Astrocyte (in vitro differentiated cells and primary cell): Measurements from ENCODE around the gene SH3BP4. TPM values are rescaled to one million over a fixed set of nuclear protein-coding genes. Genes with fewer than 3 reads are reported as not detected.

ENCODE experiments used
- DNase-seq: peaks from one replicate; pipeline ENCODE4 v3.0.0-alpha.2; 2010; ENCODE audit warnings: low read depth
- FAIRE-seq: peaks from 2 replicates; lab custom pipeline; 2011; peaks lifted over from hg19 to GRCh38; lab: Jason Lieb, UNC
- H2AFZ ChIP-seq: 2 replicates; pipeline ENCODE4 v1.6.0; 2012; ENCODE audit warnings: low read depth, low read length, inconsistent platforms
- H3K27ac ChIP-seq: 2 replicates; pipeline ENCODE4 v1.5.1; 2011; ENCODE audit warnings: low read depth, low read length, inconsistent platforms
- H3K27me3 ChIP-seq: 2 replicates; pipeline ENCODE4 v1.6.0; 2011; ENCODE audit warnings: low read length, inconsistent platforms; ENCODE audit not compliant: insufficient read depth
- H3K36me3 ChIP-seq: 2 replicates; pipeline ENCODE4 v1.5.1; 2011; ENCODE audit warnings: low read length, inconsistent platforms; ENCODE audit not compliant: insufficient read depth
- H3K4me1 ChIP-seq: 2 replicates; pipeline ENCODE4 v1.5.1; 2011; ENCODE audit warnings: low read length, inconsistent platforms; ENCODE audit not compliant: insufficient read depth
- H3K4me2 ChIP-seq: 2 replicates; pipeline ENCODE4 v1.6.0; 2012; ENCODE audit warnings: low read length, inconsistent platforms
- H3K4me3 ChIP-seq: 2 replicates; pipeline ENCODE4 v1.5.1; 2011; ENCODE audit warnings: low read depth, mild to moderate bottlenecking, low read length, inconsistent platforms; ENCODE audit not compliant: insufficient read depth
- H3K79me2 ChIP-seq: 2 replicates; pipeline ENCODE4 v1.6.0; 2012; ENCODE audit warnings: mild to moderate bottlenecking, low read length, inconsistent platforms; ENCODE audit not compliant: insufficient read depth
- H3K9ac ChIP-seq: 2 replicates; pipeline ENCODE4 v1.6.0; 2012; ENCODE audit warnings: mild to moderate bottlenecking, low read length, inconsistent platforms
- H3K9me3 ChIP-seq: 2 replicates; pipeline ENCODE4 v1.5.1; 2012; ENCODE audit warnings: low read depth, mild to moderate bottlenecking, low read length, inconsistent platforms; ENCODE audit not compliant: insufficient read depth
- H4K20me1 ChIP-seq: 2 replicates; pipeline ENCODE4 v1.6.0; 2012; ENCODE audit warnings: low read length, inconsistent platforms; ENCODE audit not compliant: insufficient read depth
- H3K27ac Mint-ChIP-seq: one replicate; pipeline ENCODE4 v1.8.0; 2021; ENCODE audit warnings: mild to moderate bottlenecking, mixed read lengths; ENCODE audit not compliant: unreplicated experiment
- H3K27me3 Mint-ChIP-seq: one replicate; pipeline ENCODE4 v1.8.0; 2021; ENCODE audit warnings: low read depth, mixed read lengths; ENCODE audit not compliant: unreplicated experiment
- H3K36me3 Mint-ChIP-seq: one replicate; pipeline ENCODE4 v1.8.0; 2021; ENCODE audit warnings: low read depth, mixed read lengths; ENCODE audit not compliant: unreplicated experiment
- H3K4me1 Mint-ChIP-seq: one replicate; pipeline ENCODE4 v1.8.0; 2021; ENCODE audit warnings: low read depth, mixed read lengths; ENCODE audit not compliant: unreplicated experiment
- H3K4me3 Mint-ChIP-seq: one replicate; pipeline ENCODE4 v1.8.0; 2021; ENCODE audit warnings: mild to moderate bottlenecking, moderate library complexity, mixed read lengths; ENCODE audit not compliant: unreplicated experiment
- H3K9me3 Mint-ChIP-seq: one replicate; pipeline ENCODE4 v1.8.0; 2021; ENCODE audit warnings: mild to moderate bottlenecking, mixed read lengths; ENCODE audit not compliant: unreplicated experiment
- EZH2 ChIP-seq: IDR thresholded peaks from 2 replicates; pipeline ENCODE4 v1.6.1; 2012; ENCODE audit warnings: mild to moderate bottlenecking, low read length, inconsistent platforms; ENCODE audit not compliant: insufficient read depth
- total RNA-seq: library from RNA; stranded (reverse); gene quantifications from 2 replicates; pipeline ENCODE4 v1.2.1, GENCODE V29; 2021
- TF ChIP-seq, protein P1 (sequence below): IDR thresholded peaks from 2 replicates; pipeline ENCODE4 v1.5.1; 2011; ENCODE audit warnings: low read depth, mild to moderate bottlenecking, inconsistent platforms, low read length, moderate library complexity; ENCODE audit not compliant: insufficient read depth

The SH3BP4 gene
- total RNA-seq, 1 donor from 2014 or later: 127 TPM

DNA sequence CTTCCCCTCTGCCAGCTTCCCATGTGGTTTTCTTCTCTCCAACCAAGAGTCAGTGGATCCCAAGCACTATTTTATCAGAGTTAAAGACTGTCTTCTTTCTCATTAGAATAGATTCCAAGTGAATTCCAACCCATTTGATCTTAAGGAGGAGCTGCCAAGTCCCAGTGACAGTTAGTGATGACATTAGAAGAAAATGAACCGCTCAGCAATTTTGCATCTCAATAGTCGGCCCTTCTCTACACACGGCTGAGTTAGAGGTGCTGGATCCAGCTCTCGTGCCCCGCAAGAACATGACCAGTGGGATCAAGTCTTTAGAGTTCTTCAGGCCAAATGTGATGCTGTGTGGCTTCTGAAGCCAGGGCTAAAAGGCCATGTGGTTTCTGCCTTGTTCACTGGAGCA is 132.6 kb downstream of the SH3BP4 start:
- Histone ChIP-seq H3K27ac (no peak overlapping the region), H3K79me2 (no peaks in the 10 kb centered on the region), H3K4me3 (no peak overlapping the region), H3K4me1 (peaks cover 8% of the 10 kb centered on the region), H3K36me3 (no peaks in the 10 kb centered on the region), H4K20me1 (no peaks in the 10 kb centered on the region), H3K9ac (no peak overlapping the region), H3K27me3 (no peaks in the 10 kb centered on the region), H2AFZ (no peak overlapping the region), H3K4me2 (no peak overlapping the region), H3K9me3 (no peaks in the 10 kb centered on the region)
- Mint-ChIP-seq H3K4me1 (no peaks in the 10 kb centered on the region), H3K27me3 (peaks cover 24% of the 10 kb centered on the region), H3K9me3 (peaks cover 6% of the 10 kb centered on the region), H3K27ac (no peak overlapping the region), H3K4me3 (no peak overlapping the region), H3K36me3 (peaks cover 2% of the 10 kb centered on the region)
- FAIRE-seq (no peak), DNase-seq (no peak)
- no peak for TF ChIP-seq EZH2
- TF ChIP-seq, protein P1, sequence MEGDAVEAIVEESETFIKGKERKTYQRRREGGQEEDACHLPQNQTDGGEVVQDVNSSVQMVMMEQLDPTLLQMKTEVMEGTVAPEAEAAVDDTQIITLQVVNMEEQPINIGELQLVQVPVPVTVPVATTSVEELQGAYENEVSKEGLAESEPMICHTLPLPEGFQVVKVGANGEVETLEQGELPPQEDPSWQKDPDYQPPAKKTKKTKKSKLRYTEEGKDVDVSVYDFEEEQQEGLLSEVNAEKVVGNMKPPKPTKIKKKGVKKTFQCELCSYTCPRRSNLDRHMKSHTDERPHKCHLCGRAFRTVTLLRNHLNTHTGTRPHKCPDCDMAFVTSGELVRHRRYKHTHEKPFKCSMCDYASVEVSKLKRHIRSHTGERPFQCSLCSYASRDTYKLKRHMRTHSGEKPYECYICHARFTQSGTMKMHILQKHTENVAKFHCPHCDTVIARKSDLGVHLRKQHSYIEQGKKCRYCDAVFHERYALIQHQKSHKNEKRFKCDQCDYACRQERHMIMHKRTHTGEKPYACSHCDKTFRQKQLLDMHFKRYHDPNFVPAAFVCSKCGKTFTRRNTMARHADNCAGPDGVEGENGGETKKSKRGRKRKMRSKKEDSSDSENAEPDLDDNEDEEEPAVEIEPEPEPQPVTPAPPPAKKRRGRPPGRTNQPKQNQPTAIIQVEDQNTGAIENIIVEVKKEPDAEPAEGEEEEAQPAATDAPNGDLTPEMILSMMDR: no peak

DNA sequence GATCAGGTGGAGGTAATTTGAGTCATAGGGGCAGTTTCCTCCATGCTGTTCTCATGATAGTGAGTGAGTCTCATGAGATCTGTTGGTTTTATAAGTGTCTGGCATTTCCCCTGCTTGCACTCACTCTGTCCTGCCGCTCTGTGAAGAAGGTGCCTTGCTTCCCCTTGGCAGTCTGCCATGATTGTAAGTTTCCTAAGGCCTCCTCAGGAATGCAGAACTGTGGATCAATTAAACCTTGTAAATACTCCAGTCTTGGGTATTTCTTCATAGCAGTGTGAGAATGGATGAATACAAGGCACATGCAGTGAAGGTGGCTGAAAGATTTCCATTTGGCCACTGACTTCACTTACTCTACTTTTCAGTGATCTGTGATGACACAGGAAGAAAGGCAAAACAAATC is 133.7 kb downstream of the SH3BP4 start:
- peaks cover 6% of the 10 kb centered on the region for H3K9me3 Mint-ChIP-seq
- H3K4me2 ChIP-seq: no peak overlapping the region
- no peak overlapping the region for H3K9ac ChIP-seq
- no peak overlapping the region for H3K4me3 ChIP-seq
- H3K4me1 ChIP-seq: peaks cover 8% of the 10 kb centered on the region
- TF ChIP-seq EZH2: no peak
- TF ChIP-seq, protein P1: no peak
- no peak overlapping the region for H3K27ac Mint-ChIP-seq
- H3K27me3 Mint-ChIP-seq: peaks cover 24% of the 10 kb centered on the region
- no peak overlapping the region for H3K4me3 Mint-ChIP-seq
- no peaks in the 10 kb centered on the region for H3K36me3 ChIP-seq
- DNase-seq (no peak), FAIRE-seq (no peak)
- no peaks in the 10 kb centered on the region for H3K27me3 ChIP-seq
- peaks cover 2% of the 10 kb centered on the region for H3K36me3 Mint-ChIP-seq
- no peaks in the 10 kb centered on the region for H4K20me1 ChIP-seq
- no peak overlapping the region for H3K27ac ChIP-seq
- H3K79me2 ChIP-seq: no peaks in the 10 kb centered on the region
- H3K4me1 Mint-ChIP-seq: no peaks in the 10 kb centered on the region
- no peaks in the 10 kb centered on the region for H3K9me3 ChIP-seq
- H2AFZ ChIP-seq: no peak overlapping the region

DNA sequence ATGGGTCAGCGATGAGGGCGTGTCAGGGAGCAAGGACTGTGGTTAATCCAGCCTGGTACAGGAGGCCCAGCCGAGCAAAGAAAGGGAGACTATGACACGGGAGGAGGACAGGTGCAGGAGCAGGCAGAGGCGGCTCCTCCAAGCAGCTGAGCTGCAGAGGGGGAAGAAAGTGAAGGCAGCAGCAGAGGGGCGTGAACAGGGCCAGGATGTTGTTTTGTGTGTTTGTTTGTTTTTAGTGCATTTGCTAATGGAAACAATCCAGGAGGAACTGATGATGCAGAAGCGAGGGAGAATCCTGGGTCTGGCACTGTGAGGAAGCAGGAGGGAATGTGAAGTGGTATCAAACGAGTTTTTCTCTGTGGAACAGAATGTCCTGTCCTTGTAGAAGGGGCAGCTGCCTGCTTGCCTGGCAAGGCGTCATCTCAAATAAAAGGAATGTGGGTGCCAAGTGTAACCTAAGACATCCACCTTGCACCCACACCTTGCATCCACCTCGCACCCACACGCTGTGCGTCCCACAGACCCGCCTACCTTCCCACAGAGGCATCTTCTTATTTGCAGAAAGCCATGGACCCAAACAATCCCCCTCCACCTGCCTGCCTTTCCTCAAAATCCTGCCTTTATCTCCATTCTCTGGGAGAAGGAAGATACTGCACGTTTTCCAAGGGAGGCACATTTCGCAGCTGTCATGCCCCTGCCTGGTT is 134.8 kb downstream of the SH3BP4 start:
- H4K20me1 ChIP-seq: no peaks in the 10 kb centered on the region
- H3K9me3 Mint-ChIP-seq: peaks cover 6% of the 10 kb centered on the region
- H3K79me2 ChIP-seq: no peaks in the 10 kb centered on the region
- no peaks in the 10 kb centered on the region for H3K27me3 ChIP-seq
- H3K4me1 ChIP-seq: peaks cover 8% of the 10 kb centered on the region
- FAIRE-seq: no peak
- TF ChIP-seq EZH2: no peak
- TF ChIP-seq, protein P1: no peak
- no peak overlapping the region for H3K27ac Mint-ChIP-seq
- H3K4me3 Mint-ChIP-seq: no peak overlapping the region
- no peak overlapping the region for H2AFZ ChIP-seq
- peaks cover 2% of the 10 kb centered on the region for H3K36me3 Mint-ChIP-seq
- DNase-seq: no peak
- H3K4me1 Mint-ChIP-seq: no peaks in the 10 kb centered on the region
- H3K9me3 ChIP-seq: no peaks in the 10 kb centered on the region
- H3K4me3 ChIP-seq: no peak overlapping the region
- H3K4me2 ChIP-seq: no peak overlapping the region
- peaks cover 24% of the 10 kb centered on the region for H3K27me3 Mint-ChIP-seq
- H3K27ac ChIP-seq: no peak overlapping the region
- H3K9ac ChIP-seq: no peak overlapping the region
- no peaks in the 10 kb centered on the region for H3K36me3 ChIP-seq
